Gastrocnemius medialis (tissue), 4 donors: ENCODE measurements around the gene CAMSAP2. TPM values are rescaled to one million over a fixed set of nuclear protein-coding genes. Genes with fewer than 3 reads are reported as not detected.

Source experiments
- ATAC-seq, 2 donors: fragments of 150-250 bp; one replicate each; pipeline ENCODE4 v1.9.1; 2016
- DNase-seq, 2 donors: peaks; one replicate each; pipeline ENCODE4 v3.0.0-alpha.2; 2019
- H3K27ac ChIP-seq, 4 donors: fragments of 200-600 bp; sonication (generic); 1 replicate in 1 of 4; 2 replicates in 3 of 4; pipeline ENCODE4 v1.5.1; 2016 to 2018; ENCODE audit warnings: mild to moderate bottlenecking in 2 of 4, moderate library complexity in 1 of 4
- H3K27me3 ChIP-seq, 3 donors: fragments of 200-600 bp; sonication (generic) in 2 of 3; 1 replicate in 1 of 3; 2 replicates in 2 of 3; pipeline versions ENCODE4 v1.5.1 to v1.6.0; 2016 to 2019; ENCODE audit warnings: mild to moderate bottlenecking in 1 of 3, moderate library complexity in 1 of 3
- H3K36me3 ChIP-seq, 2 donors: fragments of 200-600 bp; sonication (generic) in 1 of 2; one replicate each; pipeline ENCODE4 v1.5.1; 2017 to 2018
- H3K4me1 ChIP-seq, 2 donors: fragments of 200-600 bp; sonication (generic) in 1 of 2; one replicate each; pipeline ENCODE4 v1.5.1; 2016 to 2017; ENCODE audit warnings: mild to moderate bottlenecking in 2 of 2
- H3K4me3 ChIP-seq, 4 donors: fragments of 200-600 bp; sonication (generic) in 3 of 4; 1 replicate in 1 of 4; 2 replicates in 3 of 4; pipeline ENCODE4 v1.5.1; 2016 to 2019; ENCODE audit warnings: mild to moderate bottlenecking in 2 of 4
- H3K9me3 ChIP-seq, 3 donors: fragments of 200-600 bp; sonication (generic) in 2 of 3; 1 replicate in 1 of 3; 2 replicates in 2 of 3; pipeline ENCODE4 v1.5.1; 2016 to 2019
- CTCF ChIP-seq, 5 experiments: fragments of 450-650 bp in 3 of 5; fragments of 200-600 bp in 2 of 5; sonication (generic) in 2 of 5; IDR thresholded peaks in 4 of 5; conservative IDR thresholded peaks in 1 of 5; 1 replicate in 4 of 5; 2 replicates in 1 of 5; pipeline ENCODE4 v1.5.1; 2016 to 2019; ENCODE audit warnings: antibody characterized with exemption in 5 of 5, mild to moderate bottlenecking in 3 of 5, moderate library complexity in 3 of 5
- POLR2A ChIP-seq, 2 donors: fragments of 450-650 bp; IDR thresholded peaks; one replicate each; pipeline ENCODE4 v1.6.1; 2017; ENCODE audit warnings: antibody characterized with exemption in 2 of 2, mild to moderate bottlenecking in 2 of 2, moderate library complexity in 2 of 2
- in situ Hi-C, 4 donors: fragments of 200-750 bp; cut with MboI; loops; one replicate each; pipeline versions ENCODE4 v1.15.0 to v1.8.0; 2017; ENCODE audit warnings: low sequenced_read_pairs in 4 of 4
- intact Hi-C: fragments of 100-400 bp; cut with DNase I; formaldehyde crosslinking; loops from one replicate; pipeline ENCODE4 v1.15.1; 2023; ENCODE audit warnings: low total_unique reads
- total RNA-seq, 4 donors: library from RNA; depleted of rRNA; stranded (reverse); fragments of >200 nt; gene quantifications; one replicate each; pipeline versions ENCODE4 v1.1.0 to v1.2.3, GENCODE V29; 2016

The CAMSAP2 gene
- total RNA-seq, 4 donors from 2014 or later = 39.3 to 63.9 (median 54.2) TPM

- Histone ChIP-seq H3K27me3 (no peaks in the 10 kb centered on the region), H3K9me3 (no peaks in the 10 kb centered on the region), H3K27ac (no peak overlapping the region), H3K4me1 (peaks cover 9% of the 10 kb centered on the region in 2 donors), H3K36me3 (peaks cover 0 to 22% of the 10 kb centered on the region in 2 donors), H3K4me3 (no peak overlapping the region)
- in situ Hi-C loops = no loop called here
- DNase-seq (no peak), ATAC-seq (no peak)
- TF ChIP-seq POLR2A (IDR thresholded peaks at IDR 0.05) (no peak), CTCF (IDR thresholded peaks at IDR 0.05 in 4 of 5, conservative IDR thresholded peaks at IDR 0.05 in 1 of 5) (no peak)
- intact Hi-C loops = no loop called here
These were observed 23.4 kb downstream of the CAMSAP2 start for GRCh38 chr1:200762089-200762488.

GRCh38 chr1:200767321-200767720, 28.6 kb downstream of the CAMSAP2 start:
- Histone ChIP-seq H3K36me3 (peaks cover 0 to 15% of the 10 kb centered on the region in 2 donors), H3K4me1 (no peaks in the 10 kb centered on the region), H3K27me3 (no peaks in the 10 kb centered on the region), H3K27ac (no peak overlapping the region), H3K9me3 (no peaks in the 10 kb centered on the region), H3K4me3 (no peak overlapping the region)
- ATAC-seq (no peak), DNase-seq (no peak)
- intact Hi-C loops (no loop called here), in situ Hi-C loops (no loop called here)
- TF ChIP-seq POLR2A (IDR thresholded peaks at IDR 0.05) (no peak), CTCF (IDR thresholded peaks at IDR 0.05 in 4 of 5, conservative IDR thresholded peaks at IDR 0.05 in 1 of 5) (no peak)

GRCh38 chr1:200771625-200772555, 33.2 kb downstream of the CAMSAP2 start:
- in situ Hi-C loops (no loop called here), intact Hi-C loops (no loop called here)
- H3K9me3 ChIP-seq = no peaks in the 10 kb centered on the region
- H3K4me3 ChIP-seq = no peak overlapping the region
- TF ChIP-seq CTCF (IDR thresholded peaks at IDR 0.05 in 4 of 5, conservative IDR thresholded peaks at IDR 0.05 in 1 of 5) (no peak), POLR2A (IDR thresholded peaks at IDR 0.05) (no peak)
- peaks cover 24 to 31% of the 10 kb centered on the region in 2 donors for H3K4me1 ChIP-seq
- DNase-seq (no peak), ATAC-seq (no peak)
- H3K27me3 ChIP-seq = no peaks in the 10 kb centered on the region
- H3K36me3 ChIP-seq = peaks cover 0 to 9% of the 10 kb centered on the region in 2 donors
- H3K27ac ChIP-seq = no peak overlapping the region

GRCh38 chr1:200774311-200774710, 35.6 kb downstream of the CAMSAP2 start:
- intact Hi-C loops = no loop called here
- Histone ChIP-seq H3K9me3 (no peaks in the 10 kb centered on the region), H3K27me3 (no peaks in the 10 kb centered on the region), H3K36me3 (peaks cover 0 to 8% of the 10 kb centered on the region in 2 donors), H3K4me3 (no peak overlapping the region), H3K4me1 (peaks cover 29 to 32% of the 10 kb centered on the region in 2 donors), H3K27ac (peak overlapping the region; percentile 4 to 50 (median 40))
- DNase-seq = no peak
- TF ChIP-seq CTCF (IDR thresholded peaks at IDR 0.05 in 4 of 5, conservative IDR thresholded peaks at IDR 0.05 in 1 of 5) = no peak
- TF ChIP-seq POLR2A (IDR thresholded peaks at IDR 0.05) = no peak
- in situ Hi-C loops = no loop called here
- ATAC-seq = no peak
